Sigmoid colon (tissue), 4 donors: ENCODE data around the gene CDH13.

Source experiments
- EP300 ChIP-seq, 4 donors: sonication (generic); formaldehyde crosslinking; IDR thresholded peaks; one replicate each; pipeline ENCODE4 v1.6.1; 2017; ENCODE audit warnings: antibody characterized with exemption in 4 of 4
- TF ChIP-seq, protein P1 (sequence below), 4 experiments: fragments of 450-650 bp in 3 of 4; fragments of 200-600 bp in 1 of 4; IDR thresholded peaks; one replicate each; pipeline ENCODE4 v1.5.1; 2016 to 2019; ENCODE audit warnings: antibody characterized with exemption in 4 of 4, mild to moderate bottlenecking in 3 of 4, moderate library complexity in 2 of 4

DNA sequence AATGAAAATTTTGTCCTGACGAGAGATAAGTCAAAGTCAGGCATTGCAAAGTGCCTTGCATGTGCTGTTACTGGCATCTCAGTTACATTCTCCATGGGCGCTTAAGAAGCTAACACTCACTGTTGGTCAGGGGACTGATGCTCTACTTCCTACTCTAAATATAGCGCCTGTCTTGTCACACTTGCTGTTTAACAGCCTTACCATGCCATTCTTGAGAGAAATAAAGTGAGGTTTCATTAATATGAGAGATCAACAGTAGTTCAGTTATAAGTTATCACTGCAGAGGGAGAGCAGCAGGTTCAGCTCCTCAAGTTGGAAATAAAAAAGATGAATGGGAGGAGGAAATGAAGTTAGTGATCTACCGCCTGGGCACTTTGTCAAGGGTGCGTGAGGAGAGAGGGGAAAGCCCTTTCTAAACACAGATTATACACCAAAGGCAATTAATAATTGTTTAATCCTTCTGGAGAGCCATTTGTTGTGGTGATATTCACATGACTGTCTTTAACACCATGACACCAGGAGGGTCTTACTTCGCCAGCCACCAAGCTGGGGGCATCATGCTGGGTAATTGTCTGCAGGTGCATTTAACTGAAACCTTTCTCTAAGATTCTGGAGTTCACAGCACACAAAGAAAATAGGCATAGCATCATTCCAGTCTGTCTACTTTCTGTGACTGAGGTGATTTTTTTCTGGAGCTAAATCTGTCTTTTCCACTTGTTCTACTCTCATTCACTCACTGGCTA is 612.4 kb downstream of the CDH13 start:
- no peak for TF ChIP-seq EP300 (IDR thresholded peaks at IDR 0.05)
- TF ChIP-seq, protein P1, sequence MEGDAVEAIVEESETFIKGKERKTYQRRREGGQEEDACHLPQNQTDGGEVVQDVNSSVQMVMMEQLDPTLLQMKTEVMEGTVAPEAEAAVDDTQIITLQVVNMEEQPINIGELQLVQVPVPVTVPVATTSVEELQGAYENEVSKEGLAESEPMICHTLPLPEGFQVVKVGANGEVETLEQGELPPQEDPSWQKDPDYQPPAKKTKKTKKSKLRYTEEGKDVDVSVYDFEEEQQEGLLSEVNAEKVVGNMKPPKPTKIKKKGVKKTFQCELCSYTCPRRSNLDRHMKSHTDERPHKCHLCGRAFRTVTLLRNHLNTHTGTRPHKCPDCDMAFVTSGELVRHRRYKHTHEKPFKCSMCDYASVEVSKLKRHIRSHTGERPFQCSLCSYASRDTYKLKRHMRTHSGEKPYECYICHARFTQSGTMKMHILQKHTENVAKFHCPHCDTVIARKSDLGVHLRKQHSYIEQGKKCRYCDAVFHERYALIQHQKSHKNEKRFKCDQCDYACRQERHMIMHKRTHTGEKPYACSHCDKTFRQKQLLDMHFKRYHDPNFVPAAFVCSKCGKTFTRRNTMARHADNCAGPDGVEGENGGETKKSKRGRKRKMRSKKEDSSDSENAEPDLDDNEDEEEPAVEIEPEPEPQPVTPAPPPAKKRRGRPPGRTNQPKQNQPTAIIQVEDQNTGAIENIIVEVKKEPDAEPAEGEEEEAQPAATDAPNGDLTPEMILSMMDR (IDR thresholded peaks at IDR 0.05): no peak
